ENCODE results near the gene CXCR5. TPM values are rescaled to one million over a fixed set of nuclear protein-coding genes. Genes with fewer than 3 reads are reported as not detected.

Gene CXCR5
- total RNA-seq, 1 donor from 2014 or later = 0.59 TPM

GRCh38 chr11:118896921-118897591 lies 13.4 kb downstream of the CXCR5 start:
- intact Hi-C loops (cut with micrococcal nuclease) = no loop called here

- intact Hi-C loops (cut with micrococcal nuclease) = no loop called here
Measured at GRCh38 chr11:118897721-118898310, 14.1 kb downstream of the CXCR5 start.

GRCh38 chr11:118898400-118899295 lies 15.0 kb downstream of the CXCR5 start:
- intact Hi-C loops (cut with micrococcal nuclease) = no loop called here

- intact Hi-C loops (cut with micrococcal nuclease) = no loop called here
Measured at GRCh38 chr11:118899296-118899688, 15.6 kb downstream of the CXCR5 start.

- intact Hi-C loops (cut with micrococcal nuclease) = no loop called here
Measured at GRCh38 chr11:118899706-118900360, 16.1 kb downstream of the CXCR5 start.

- intact Hi-C loops (cut with micrococcal nuclease) = no loop called here
Measured at GRCh38 chr11:118900535-118901384, 17.1 kb downstream of the CXCR5 start.

- intact Hi-C loops (cut with micrococcal nuclease) = no loop called here
Measured at GRCh38 chr11:118901494-118902335, 18.0 kb downstream of the CXCR5 start.

- intact Hi-C loops (cut with micrococcal nuclease) = no loop called here
Measured at GRCh38 chr11:118902336-118903203, 18.9 kb downstream of the CXCR5 start.

GRCh38 chr11:118903204-118904015 lies 19.7 kb downstream of the CXCR5 start:
- intact Hi-C loops (cut with micrococcal nuclease) = no loop called here

GRCh38 chr11:118907051-118908042 lies 23.7 kb downstream of the CXCR5 start:
- intact Hi-C loops (cut with micrococcal nuclease) = loop anchor here (1.0 to 2.0 kb wide), 4 partner anchors 21 to 290 kb away; partner anchors contain the start of gene UPK2

- intact Hi-C loops (cut with micrococcal nuclease) = no loop called here
Measured at GRCh38 chr11:118908264-118908663, 24.6 kb downstream of the CXCR5 start.

- intact Hi-C loops (cut with micrococcal nuclease) = no loop called here
Measured at GRCh38 chr11:118908901-118909618, 25.4 kb downstream of the CXCR5 start.

GRCh38 chr11:118909619-118910308 lies 26.1 kb downstream of the CXCR5 start:
- intact Hi-C loops (cut with micrococcal nuclease) = loop anchor here (5.0 kb wide), 1 partner anchor 413 kb away; no protein-coding TSS in a partner anchor

GRCh38 chr11:118910309-118911112 lies 26.8 kb downstream of the CXCR5 start:
- intact Hi-C loops (cut with micrococcal nuclease) = loop anchor here (5.0 kb wide), 1 partner anchor 412 kb away; no protein-coding TSS in a partner anchor
